ENCODE data around the gene ZNF496. TPM values are rescaled to one million over a fixed set of nuclear protein-coding genes. Genes with fewer than 3 reads are reported as not detected.

The ZNF496 gene
- total and polyA plus RNA-seq, 9 of the 15 experiments (the other 6 are each of a cell fraction or from before 2014, with no cell fraction given): 4.3 to 54.0 (median 31.3) TPM

DNA sequence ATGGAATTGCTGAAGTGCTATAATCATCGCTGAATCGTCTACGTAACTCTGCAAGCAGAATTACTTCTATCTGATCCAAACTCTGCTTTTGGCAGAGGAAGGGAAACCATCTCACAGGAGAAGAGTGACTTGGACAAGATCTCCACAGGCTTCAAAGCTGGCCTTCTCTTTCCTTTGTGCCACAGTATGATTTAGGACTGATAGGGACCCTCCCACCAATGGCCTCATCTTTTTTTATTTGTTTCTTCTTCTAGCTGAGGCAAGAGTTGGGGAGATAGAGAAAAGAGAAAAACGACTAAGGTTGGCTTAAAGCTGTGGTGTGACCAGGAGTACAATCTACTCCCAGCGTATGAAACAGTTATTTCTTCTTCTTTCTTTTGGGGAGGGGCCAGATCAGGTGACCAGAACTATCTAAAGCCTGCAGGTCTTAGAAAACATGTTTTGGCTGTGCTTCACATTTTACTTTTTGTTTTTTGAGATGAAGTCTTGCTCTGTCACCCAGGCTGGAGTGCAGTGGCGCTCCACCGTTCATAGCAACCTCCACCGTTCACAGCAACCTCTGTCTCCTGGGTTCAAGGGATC is 35.0 kb downstream of the ZNF496 start (continued):
- TF ChIP-seq, protein P1, sequence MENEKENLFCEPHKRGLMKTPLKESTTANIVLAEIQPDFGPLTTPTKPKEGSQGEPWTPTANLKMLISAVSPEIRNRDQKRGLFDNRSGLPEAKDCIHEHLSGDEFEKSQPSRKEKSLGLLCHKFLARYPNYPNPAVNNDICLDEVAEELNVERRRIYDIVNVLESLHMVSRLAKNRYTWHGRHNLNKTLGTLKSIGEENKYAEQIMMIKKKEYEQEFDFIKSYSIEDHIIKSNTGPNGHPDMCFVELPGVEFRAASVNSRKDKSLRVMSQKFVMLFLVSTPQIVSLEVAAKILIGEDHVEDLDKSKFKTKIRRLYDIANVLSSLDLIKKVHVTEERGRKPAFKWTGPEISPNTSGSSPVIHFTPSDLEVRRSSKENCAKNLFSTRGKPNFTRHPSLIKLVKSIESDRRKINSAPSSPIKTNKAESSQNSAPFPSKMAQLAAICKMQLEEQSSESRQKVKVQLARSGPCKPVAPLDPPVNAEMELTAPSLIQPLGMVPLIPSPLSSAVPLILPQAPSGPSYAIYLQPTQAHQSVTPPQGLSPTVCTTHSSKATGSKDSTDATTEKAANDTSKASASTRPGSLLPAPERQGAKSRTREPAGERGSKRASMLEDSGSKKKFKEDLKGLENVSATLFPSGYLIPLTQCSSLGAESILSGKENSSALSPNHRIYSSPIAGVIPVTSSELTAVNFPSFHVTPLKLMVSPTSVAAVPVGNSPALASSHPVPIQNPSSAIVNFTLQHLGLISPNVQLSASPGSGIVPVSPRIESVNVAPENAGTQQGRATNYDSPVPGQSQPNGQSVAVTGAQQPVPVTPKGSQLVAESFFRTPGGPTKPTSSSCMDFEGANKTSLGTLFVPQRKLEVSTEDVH (IDR thresholded peaks at IDR 0.05; ENCODE audit: low read depth, partially characterized antibody): no peak
- TF ChIP-seq ZKSCAN3 (CRISPR knock-in tag; IDR thresholded peaks at IDR 0.05) (no peak), MCM5 (IDR thresholded peaks at IDR 0.05; ENCODE audit: low read depth) (no peak), ZNF551 (CRISPR knock-in tag; IDR thresholded peaks at IDR 0.05) (no peak), E2F3 (CRISPR knock-in tag; IDR thresholded peaks at IDR 0.05) (no peak), GTF2F1 (IDR thresholded peaks at IDR 0.05; ENCODE audit: low read depth, low read length) (no peak), DEAF1 (CRISPR knock-in tag; IDR thresholded peaks at IDR 0.05) (no peak), TFAM (CRISPR knock-in tag; conservative IDR thresholded peaks at IDR 0.05) (no peak), COPS2 (conservative IDR thresholded peaks at IDR 0.05) (no peak), MEF2A (IDR thresholded peaks at IDR 0.05; ENCODE audit: control insufficient read depth, low read depth, low read length) (no peak), ZNF124 (CRISPR knock-in tag; IDR thresholded peaks at IDR 0.05) (no peak), MYNN (IDR thresholded peaks at IDR 0.05) (no peak), MYNN (CRISPR knock-in tag; IDR thresholded peaks at IDR 0.05) (no peak), TAL1 (IDR thresholded peaks at IDR 0.05) (0 out of 2 replicates have a peak, but pooled peaks have one; percentile 26), MTA2 (IDR thresholded peaks at IDR 0.05; ENCODE audit: low read depth) (peak; percentile 21; the same call in 1 of the 2 replicates)
- TF ChIP-seq, protein P2, sequence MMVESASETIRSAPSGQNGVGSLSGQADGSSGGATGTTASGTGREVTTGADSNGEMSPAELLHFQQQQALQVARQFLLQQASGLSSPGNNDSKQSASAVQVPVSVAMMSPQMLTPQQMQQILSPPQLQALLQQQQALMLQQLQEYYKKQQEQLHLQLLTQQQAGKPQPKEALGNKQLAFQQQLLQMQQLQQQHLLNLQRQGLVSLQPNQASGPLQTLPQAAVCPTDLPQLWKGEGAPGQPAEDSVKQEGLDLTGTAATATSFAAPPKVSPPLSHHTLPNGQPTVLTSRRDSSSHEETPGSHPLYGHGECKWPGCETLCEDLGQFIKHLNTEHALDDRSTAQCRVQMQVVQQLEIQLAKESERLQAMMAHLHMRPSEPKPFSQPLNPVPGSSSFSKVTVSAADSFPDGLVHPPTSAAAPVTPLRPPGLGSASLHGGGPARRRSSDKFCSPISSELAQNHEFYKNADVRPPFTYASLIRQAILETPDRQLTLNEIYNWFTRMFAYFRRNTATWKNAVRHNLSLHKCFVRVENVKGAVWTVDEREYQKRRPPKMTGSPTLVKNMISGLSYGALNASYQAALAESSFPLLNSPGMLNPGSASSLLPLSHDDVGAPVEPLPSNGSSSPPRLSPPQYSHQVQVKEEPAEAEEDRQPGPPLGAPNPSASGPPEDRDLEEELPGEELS (CRISPR knock-in tag; IDR thresholded peaks at IDR 0.05; ENCODE audit: borderline replicate concordance): no peak
- TF ChIP-seq, protein P3, sequence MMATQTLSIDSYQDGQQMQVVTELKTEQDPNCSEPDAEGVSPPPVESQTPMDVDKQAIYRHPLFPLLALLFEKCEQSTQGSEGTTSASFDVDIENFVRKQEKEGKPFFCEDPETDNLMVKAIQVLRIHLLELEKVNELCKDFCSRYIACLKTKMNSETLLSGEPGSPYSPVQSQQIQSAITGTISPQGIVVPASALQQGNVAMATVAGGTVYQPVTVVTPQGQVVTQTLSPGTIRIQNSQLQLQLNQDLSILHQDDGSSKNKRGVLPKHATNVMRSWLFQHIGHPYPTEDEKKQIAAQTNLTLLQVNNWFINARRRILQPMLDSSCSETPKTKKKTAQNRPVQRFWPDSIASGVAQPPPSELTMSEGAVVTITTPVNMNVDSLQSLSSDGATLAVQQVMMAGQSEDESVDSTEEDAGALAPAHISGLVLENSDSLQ (IDR thresholded peaks at IDR 0.05): peak; percentile 65; the same call in 1 of the 2 replicates
